Endodermal cell (in vitro differentiated cells): ENCODE measurements around the gene GPHN. TPM values are rescaled to one million over a fixed set of nuclear protein-coding genes. Genes with fewer than 3 reads are reported as not detected.

Experiments used
- DNase-seq: peaks from one replicate; pipeline ENCODE4 v3.0.0-alpha.2; 2017
- H3K27ac ChIP-seq: 2 replicates; pipeline ENCODE4 v1.5.1; 2013; ENCODE audit warnings: mild to moderate bottlenecking, low read depth, low read length, moderate library complexity
- H3K27me3 ChIP-seq: 2 replicates; pipeline ENCODE4 v1.6.1; 2013; ENCODE audit warnings: mild to moderate bottlenecking, low read length, moderate library complexity; ENCODE audit not compliant: insufficient read depth, control insufficient read depth, poor library complexity, severe bottlenecking
- H3K36me3 ChIP-seq: 2 replicates; pipeline ENCODE4 v1.7.0; 2013; ENCODE audit warnings: mild to moderate bottlenecking, low read length, moderate library complexity; ENCODE audit not compliant: control insufficient read depth, insufficient read depth
- H3K4me1 ChIP-seq: one replicate; pipeline ENCODE4 v1.7.0; 2013; ENCODE audit warnings: low read length; ENCODE audit not compliant: control insufficient read depth, insufficient read depth
- H3K4me3 ChIP-seq: 2 replicates; pipeline ENCODE4 v1.5.1; 2013; ENCODE audit warnings: mild to moderate bottlenecking, low read length, moderate library complexity
- H3K9ac ChIP-seq: 2 replicates; pipeline ENCODE4 v1.6.1; 2013; ENCODE audit warnings: mild to moderate bottlenecking, low read length, moderate library complexity; ENCODE audit not compliant: poor library complexity, severe bottlenecking; ENCODE audit errors: extremely low read depth
- H3K9me3 ChIP-seq: 2 replicates; pipeline ENCODE4 v1.6.1; 2013; ENCODE audit warnings: mild to moderate bottlenecking, low read length, moderate library complexity; ENCODE audit not compliant: control insufficient read depth
- H3K27ac Mint-ChIP-seq: 2 replicates; pipeline ENCODE4 v1.8.0; 2020; ENCODE audit warnings: mixed read lengths
- H3K27me3 Mint-ChIP-seq: 2 replicates; pipeline ENCODE4 v1.8.0; 2021; ENCODE audit warnings: mild to moderate bottlenecking, mixed read lengths; ENCODE audit not compliant: insufficient read depth
- H3K36me3 Mint-ChIP-seq: 2 replicates; pipeline ENCODE4 v1.8.0; 2020; ENCODE audit warnings: low read depth, mixed read lengths
- H3K4me1 Mint-ChIP-seq: 2 replicates; pipeline ENCODE4 v1.8.0; 2020; ENCODE audit warnings: mixed read lengths
- H3K4me3 Mint-ChIP-seq: 2 replicates; pipeline ENCODE4 v1.8.0; 2020; ENCODE audit warnings: mild to moderate bottlenecking, moderate library complexity, mixed read lengths
- H3K9me3 Mint-ChIP-seq: 2 replicates; pipeline ENCODE4 v1.8.0; 2020; ENCODE audit warnings: mild to moderate bottlenecking, mixed read lengths
- WGBS, 2 experiments: methylation state at CpG; one replicate each; pipeline versions ENCODE4 v1.1.5 to v1.1.7; 2013; ENCODE audit warnings: missing lambda C conversion rate in 2 of 2, mixed read lengths in 1 of 2; ENCODE audit not compliant: insufficient coverage in 1 of 2, insufficient read length in 1 of 2; 5-methylcytosine and 5-hydroxymethylcytosine counted together
- total RNA-seq, 2 donors: library from RNA; stranded (reverse); fragmentation: NEBNext Ultra II Directional in 1 of 2; extraction: Animal tissue kit (Norgen Biotek cat#: 25700) in 1 of 2; gene quantifications; 2 replicates in 1 of 2; 3 replicates in 1 of 2; pipeline ENCODE4 v1.2.1, GENCODE V29; 2021
- TF ChIP-seq, protein P1 (sequence below): fragments of 200-600 bp; sonication (generic); conservative IDR thresholded peaks from 2 replicates; pipeline ENCODE4 v1.5.0; 2021; ENCODE audit warnings: antibody characterized with exemption, mild to moderate bottlenecking

Gene GPHN
- total RNA-seq, 2 donors from 2014 or later: 12.4 to 15.0 TPM

GRCh38 chr14:66772146-66772545 is 264.2 kb downstream of the GPHN start:
- Mint-ChIP-seq H3K4me3 (no peak overlapping the region), H3K9me3 (no peaks in the 10 kb centered on the region), H3K27me3 (no peaks in the 10 kb centered on the region), H3K36me3 (no peaks in the 10 kb centered on the region), H3K27ac (no peak overlapping the region), H3K4me1 (no peaks in the 10 kb centered on the region)
- no peak overlapping the region for H3K27ac ChIP-seq
- H3K27me3 ChIP-seq: no peaks in the 10 kb centered on the region
- no peaks in the 10 kb centered on the region for H3K36me3 ChIP-seq
- DNase-seq: no peak
- TF ChIP-seq, protein P1, sequence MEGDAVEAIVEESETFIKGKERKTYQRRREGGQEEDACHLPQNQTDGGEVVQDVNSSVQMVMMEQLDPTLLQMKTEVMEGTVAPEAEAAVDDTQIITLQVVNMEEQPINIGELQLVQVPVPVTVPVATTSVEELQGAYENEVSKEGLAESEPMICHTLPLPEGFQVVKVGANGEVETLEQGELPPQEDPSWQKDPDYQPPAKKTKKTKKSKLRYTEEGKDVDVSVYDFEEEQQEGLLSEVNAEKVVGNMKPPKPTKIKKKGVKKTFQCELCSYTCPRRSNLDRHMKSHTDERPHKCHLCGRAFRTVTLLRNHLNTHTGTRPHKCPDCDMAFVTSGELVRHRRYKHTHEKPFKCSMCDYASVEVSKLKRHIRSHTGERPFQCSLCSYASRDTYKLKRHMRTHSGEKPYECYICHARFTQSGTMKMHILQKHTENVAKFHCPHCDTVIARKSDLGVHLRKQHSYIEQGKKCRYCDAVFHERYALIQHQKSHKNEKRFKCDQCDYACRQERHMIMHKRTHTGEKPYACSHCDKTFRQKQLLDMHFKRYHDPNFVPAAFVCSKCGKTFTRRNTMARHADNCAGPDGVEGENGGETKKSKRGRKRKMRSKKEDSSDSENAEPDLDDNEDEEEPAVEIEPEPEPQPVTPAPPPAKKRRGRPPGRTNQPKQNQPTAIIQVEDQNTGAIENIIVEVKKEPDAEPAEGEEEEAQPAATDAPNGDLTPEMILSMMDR: no peak
- no peak overlapping the region for H3K9ac ChIP-seq
- no peak overlapping the region for H3K4me3 ChIP-seq
- H3K4me1 ChIP-seq: no peaks in the 10 kb centered on the region
- no peaks in the 10 kb centered on the region for H3K9me3 ChIP-seq
- WGBS, 2 experiments: 84 to 92% methylated on average over 2 of the region's 2 CpGs

- no peak overlapping the region for H3K9ac ChIP-seq
- WGBS, 2 experiments: 100% methylated on average over 1 of the region's 1 CpG
Observed at GRCh38 chr14:66782853-66783252, 274.9 kb downstream of the GPHN start.

GRCh38 chr14:66790101-66790500 is 282.2 kb downstream of the GPHN start:
- H3K9me3 Mint-ChIP-seq: peaks cover 41% of the 10 kb centered on the region
- no peaks in the 10 kb centered on the region for H3K4me1 Mint-ChIP-seq
- H3K27me3 Mint-ChIP-seq: no peaks in the 10 kb centered on the region
- Histone ChIP-seq H3K9me3 (peaks cover 43% of the 10 kb centered on the region), H3K27ac (no peak overlapping the region), H3K9ac (no peak overlapping the region), H3K4me3 (no peak overlapping the region), H3K36me3 (no peaks in the 10 kb centered on the region), H3K4me1 (no peaks in the 10 kb centered on the region), H3K27me3 (no peaks in the 10 kb centered on the region)
- 95% methylated on average over 1 of the region's 1 CpG; no CpG with 5 or more reads in 1 of the 2 experiments for WGBS, 2 experiments
- peaks cover 6% of the 10 kb centered on the region for H3K36me3 Mint-ChIP-seq
- TF ChIP-seq, protein P1: no peak
- H3K27ac Mint-ChIP-seq: no peak overlapping the region
- DNase-seq: no peak
- H3K4me3 Mint-ChIP-seq: no peak overlapping the region

More at GRCh38 chr14:66782853-66783252, 274.9 kb downstream of the GPHN start:
- Mint-ChIP-seq H3K27me3 (no peaks in the 10 kb centered on the region), H3K36me3 (no peaks in the 10 kb centered on the region), H3K4me3 (no peak overlapping the region), H3K27ac (no peak overlapping the region), H3K9me3 (no peaks in the 10 kb centered on the region), H3K4me1 (no peaks in the 10 kb centered on the region)
- no peak for DNase-seq
- H3K27me3 ChIP-seq: no peaks in the 10 kb centered on the region
- H3K4me3 ChIP-seq: no peak overlapping the region
- no peak overlapping the region for H3K27ac ChIP-seq
- no peaks in the 10 kb centered on the region for H3K36me3 ChIP-seq
- TF ChIP-seq, protein P1: peak; percentile 64
- H3K4me1 ChIP-seq: no peaks in the 10 kb centered on the region
- no peaks in the 10 kb centered on the region for H3K9me3 ChIP-seq
